Testis (tissue), 2 donors: ENCODE measurements around the gene SHROOM2.

Source experiments
- CTCF ChIP-seq, 3 experiments: fragments of 450-650 bp in 2 of 3; fragments of 200-600 bp in 1 of 3; sonication (generic) in 1 of 3; IDR thresholded peaks; one replicate each; pipeline ENCODE4 v1.5.1; 2016 to 2019; ENCODE audit warnings: antibody characterized with exemption in 3 of 3, mild to moderate bottlenecking in 2 of 3, moderate library complexity in 1 of 3
- POLR2A ChIP-seq: fragments of 450-650 bp; IDR thresholded peaks from one replicate; pipeline ENCODE4 v1.6.1; 2017; ENCODE audit warnings: antibody characterized with exemption, mild to moderate bottlenecking, moderate library complexity

- no peak for TF ChIP-seq CTCF (IDR thresholded peaks at IDR 0.05)
- no peak for TF ChIP-seq POLR2A
These were observed 43.4 kb downstream of the SHROOM2 start for GRCh38 chrX:9829308-9830267.
